ENCODE measurements around the gene L3MBTL4.

Gene L3MBTL4

DNA sequence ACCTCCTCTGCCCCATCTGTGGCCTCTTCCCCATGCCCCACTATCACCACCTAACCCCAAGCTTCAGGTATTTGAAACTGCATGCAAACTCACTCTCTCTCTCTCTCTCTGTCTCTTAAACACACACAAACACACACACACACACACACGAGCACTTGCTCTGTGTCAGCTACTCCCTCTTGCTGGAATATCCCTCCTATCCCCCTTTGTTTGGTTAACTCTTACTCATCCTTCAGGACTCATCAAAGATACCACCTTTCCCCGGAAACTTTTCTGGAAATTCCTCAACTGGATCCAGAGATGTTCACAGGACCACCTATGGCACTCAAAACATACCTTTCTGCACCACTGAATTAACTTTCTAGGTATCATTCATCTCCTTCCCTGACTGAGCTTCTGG, 296.6 kb downstream of the L3MBTL4 start:
- no peak overlapping the region for H3K4me3 ChIP-seq (ENCODE audit: control insufficient read depth, low read depth, low read length)
- TF ChIP-seq, protein P1, sequence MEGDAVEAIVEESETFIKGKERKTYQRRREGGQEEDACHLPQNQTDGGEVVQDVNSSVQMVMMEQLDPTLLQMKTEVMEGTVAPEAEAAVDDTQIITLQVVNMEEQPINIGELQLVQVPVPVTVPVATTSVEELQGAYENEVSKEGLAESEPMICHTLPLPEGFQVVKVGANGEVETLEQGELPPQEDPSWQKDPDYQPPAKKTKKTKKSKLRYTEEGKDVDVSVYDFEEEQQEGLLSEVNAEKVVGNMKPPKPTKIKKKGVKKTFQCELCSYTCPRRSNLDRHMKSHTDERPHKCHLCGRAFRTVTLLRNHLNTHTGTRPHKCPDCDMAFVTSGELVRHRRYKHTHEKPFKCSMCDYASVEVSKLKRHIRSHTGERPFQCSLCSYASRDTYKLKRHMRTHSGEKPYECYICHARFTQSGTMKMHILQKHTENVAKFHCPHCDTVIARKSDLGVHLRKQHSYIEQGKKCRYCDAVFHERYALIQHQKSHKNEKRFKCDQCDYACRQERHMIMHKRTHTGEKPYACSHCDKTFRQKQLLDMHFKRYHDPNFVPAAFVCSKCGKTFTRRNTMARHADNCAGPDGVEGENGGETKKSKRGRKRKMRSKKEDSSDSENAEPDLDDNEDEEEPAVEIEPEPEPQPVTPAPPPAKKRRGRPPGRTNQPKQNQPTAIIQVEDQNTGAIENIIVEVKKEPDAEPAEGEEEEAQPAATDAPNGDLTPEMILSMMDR (conservative IDR thresholded peaks at IDR 0.05; ENCODE audit: control insufficient read depth, insufficient read depth, low read depth, low read length), result no peak
- DNase-seq (ENCODE audit: low read depth), result no peak

DNA sequence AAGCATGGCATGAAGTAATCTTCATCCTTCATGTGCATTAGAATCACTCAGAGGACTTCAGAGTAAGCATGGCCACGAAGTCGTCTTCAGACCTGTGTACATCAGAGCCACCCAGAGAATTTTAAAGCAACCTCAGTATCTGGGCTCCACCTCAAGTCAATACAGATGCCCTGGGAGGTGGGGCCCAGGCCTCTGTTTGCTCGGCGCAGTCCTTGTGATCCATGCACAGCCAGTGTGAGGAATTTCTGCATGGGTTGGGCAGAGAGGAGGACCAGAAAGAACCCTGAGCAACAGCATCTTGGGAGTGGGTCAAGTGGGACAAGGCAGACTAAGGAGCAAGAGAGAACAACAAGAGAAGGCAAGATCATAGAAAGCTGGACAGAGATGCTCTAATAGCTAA, 299.0 kb downstream of the L3MBTL4 start:
- TF ChIP-seq, protein P1 (conservative IDR thresholded peaks at IDR 0.05; ENCODE audit: control insufficient read depth, insufficient read depth, low read depth, low read length), result no peak
- H3K4me3 ChIP-seq (ENCODE audit: control insufficient read depth, low read depth, low read length), result no peak overlapping the region
- no peak for DNase-seq (ENCODE audit: low read depth)

DNA sequence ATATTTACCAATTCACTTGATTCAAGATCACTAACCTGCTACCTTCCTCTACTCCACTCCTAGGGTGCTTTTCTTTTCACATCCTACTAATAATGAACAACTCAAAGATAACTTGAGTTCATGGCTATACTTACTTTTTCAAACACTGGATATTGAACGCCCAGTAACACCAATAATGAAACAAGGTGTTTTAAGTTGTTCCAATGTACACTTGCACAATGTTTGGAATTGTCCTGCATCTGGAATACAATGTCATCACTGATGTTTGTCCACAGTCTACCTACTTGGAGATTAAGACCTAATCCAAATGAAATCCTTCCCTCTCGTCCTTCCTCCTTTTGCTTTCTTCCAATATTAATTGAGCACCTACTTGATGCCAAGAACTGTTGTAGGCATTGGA, 301.1 kb downstream of the L3MBTL4 start:
- TF ChIP-seq, protein P1 (conservative IDR thresholded peaks at IDR 0.05; ENCODE audit: control insufficient read depth, insufficient read depth, low read depth, low read length), result no peak
- DNase-seq (ENCODE audit: low read depth), result no peak
- H3K4me3 ChIP-seq (ENCODE audit: control insufficient read depth, low read depth, low read length), result no peak overlapping the region

DNA sequence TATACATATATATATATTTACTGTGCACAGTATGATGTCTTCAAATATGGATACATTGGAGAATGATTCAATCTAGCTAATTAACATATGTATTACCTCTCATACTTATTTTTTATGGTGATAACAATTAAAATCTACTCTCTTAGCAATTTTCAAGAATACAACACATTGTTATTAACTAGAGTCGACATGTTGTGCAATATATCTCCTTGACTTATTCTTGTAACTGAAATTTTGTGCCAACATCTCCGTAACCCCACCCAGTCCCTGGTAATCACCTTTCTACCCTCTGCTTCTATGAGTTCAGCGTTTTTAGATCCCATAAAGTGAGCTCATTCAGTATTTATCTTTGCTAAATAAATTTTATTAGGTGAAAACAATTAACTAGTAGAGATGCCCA, 303.0 kb downstream of the L3MBTL4 start:
- TF ChIP-seq, protein P1 (conservative IDR thresholded peaks at IDR 0.05; ENCODE audit: control insufficient read depth, insufficient read depth, low read depth, low read length), result no peak
- DNase-seq (ENCODE audit: low read depth), result no peak
- no peak overlapping the region for H3K4me3 ChIP-seq (ENCODE audit: control insufficient read depth, low read depth, low read length)

DNA sequence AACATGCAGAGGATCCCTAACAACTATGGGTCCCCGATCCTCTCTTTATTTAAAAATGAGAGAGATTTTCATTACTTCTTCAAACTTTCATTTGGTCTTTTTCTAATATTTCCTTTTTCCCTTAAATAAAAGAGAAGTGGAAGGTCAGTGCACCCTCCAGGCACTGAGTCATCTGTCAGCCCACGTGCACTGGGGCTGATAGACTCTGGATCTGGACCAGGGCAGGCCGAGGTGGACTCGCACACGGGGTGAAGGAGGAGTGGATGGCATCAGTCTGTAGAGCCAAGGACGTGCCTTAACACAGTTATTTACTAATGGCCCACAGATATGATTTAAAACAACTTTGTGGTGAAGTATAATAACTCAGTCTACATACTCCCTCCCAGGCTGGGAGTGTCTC, 305.0 kb downstream of the L3MBTL4 start:
- TF ChIP-seq, protein P1 (conservative IDR thresholded peaks at IDR 0.05; ENCODE audit: control insufficient read depth, insufficient read depth, low read depth, low read length), result no peak
- H3K4me3 ChIP-seq (ENCODE audit: control insufficient read depth, low read depth, low read length), result no peak overlapping the region
- no peak for DNase-seq (ENCODE audit: low read depth)

DNA sequence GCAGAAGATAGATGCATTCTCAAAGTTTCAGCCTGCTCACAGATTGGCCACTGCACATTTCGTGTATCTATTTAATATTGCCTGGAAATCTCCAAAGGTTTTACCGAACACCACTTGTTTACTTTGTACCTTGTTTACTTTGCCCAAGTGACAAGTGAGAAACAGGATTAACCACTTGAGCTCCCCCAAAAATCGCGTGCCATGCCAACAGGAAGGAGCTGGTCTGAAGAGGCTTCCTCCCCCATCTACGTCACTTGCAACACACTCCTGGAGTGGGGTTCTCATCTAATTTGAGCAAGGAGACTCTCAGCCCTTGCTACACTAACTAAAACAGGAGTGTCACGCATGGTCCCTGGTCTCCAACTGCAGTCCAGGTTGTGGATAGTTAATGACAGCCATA, 306.9 kb downstream of the L3MBTL4 start:
- no peak for DNase-seq (ENCODE audit: low read depth)
- TF ChIP-seq, protein P1 (conservative IDR thresholded peaks at IDR 0.05; ENCODE audit: control insufficient read depth, insufficient read depth, low read depth, low read length), result no peak
- no peak overlapping the region for H3K4me3 ChIP-seq (ENCODE audit: control insufficient read depth, low read depth, low read length)

DNA sequence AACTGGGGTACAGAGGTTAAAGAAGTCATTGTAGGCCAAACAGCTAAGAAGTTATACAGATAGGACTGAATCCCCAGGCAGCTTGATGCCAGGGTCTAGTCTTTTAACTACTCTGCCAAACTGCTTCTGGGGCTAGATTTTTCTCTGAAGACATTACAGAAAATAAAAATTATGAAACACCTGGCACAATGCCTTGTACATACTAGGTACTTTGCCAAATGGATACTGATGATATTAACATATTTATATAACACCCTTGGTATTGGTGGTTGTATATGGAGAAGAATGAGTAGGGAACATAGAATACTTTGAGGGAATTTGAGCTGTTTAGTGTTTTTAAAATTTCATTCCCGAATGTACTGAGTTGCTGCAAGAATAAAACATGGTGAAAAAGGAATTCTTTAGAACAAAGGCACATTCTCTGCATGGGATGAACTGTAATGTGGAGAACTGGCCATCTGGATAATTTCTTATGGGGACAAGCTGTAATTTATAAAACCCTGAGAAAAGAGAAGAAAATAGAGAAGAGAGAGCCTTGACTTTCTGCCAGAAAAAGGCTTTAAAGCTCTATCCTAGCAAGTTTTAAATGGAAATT, 308.5 kb downstream of the L3MBTL4 start:
- TF ChIP-seq, protein P1 (conservative IDR thresholded peaks at IDR 0.05; ENCODE audit: control insufficient read depth, insufficient read depth, low read depth, low read length), result no peak
- no peak for DNase-seq (ENCODE audit: low read depth)
- no peak overlapping the region for H3K4me3 ChIP-seq (ENCODE audit: control insufficient read depth, low read depth, low read length)

Data from fibroblast of mammary gland (primary cell).